Heart left ventricle (tissue), 16 donors: ENCODE data around the gene COPB1. TPM values are rescaled to one million over a fixed set of nuclear protein-coding genes. Genes with fewer than 3 reads are reported as not detected.
A peak's percentile ranks its signal among the peaks of the same experiment; 100 is the strongest.

Experiments
- ATAC-seq, 4 donors: fragments of 200-7000 bp; cut with Tn5 transposase; one replicate each; pipeline ENCODE4 v1.9.1; 2020 to 2022; ENCODE audit warnings: moderate library complexity in 4 of 4, mild to moderate bottlenecking in 3 of 4, moderate number of reproducible peaks in 1 of 4
- DNase-seq, 5 donors: peaks; one replicate each; pipeline ENCODE4 v3.0.0-alpha.2; 2020
- H3K27ac ChIP-seq, 12 donors: fragments of 200-600 bp; sonication (generic) in 4 of 12; one replicate each; pipeline versions ENCODE4 v1.5.0 to v1.8.0; 2016 to 2022; ENCODE audit warnings: mild to moderate bottlenecking in 2 of 12
- H3K27me3 ChIP-seq, 9 donors: fragments of 200-600 bp; sonication (generic) in 2 of 9; one replicate each; pipeline versions ENCODE4 v1.5.1 to v1.8.0; 2016 to 2022; ENCODE audit warnings: mild to moderate bottlenecking in 3 of 9
- H3K36me3 ChIP-seq, 9 donors: fragments of 200-600 bp; sonication (generic) in 2 of 9; one replicate each; pipeline versions ENCODE4 v1.5.0 to v1.8.0; 2018 to 2022; ENCODE audit warnings: mild to moderate bottlenecking in 2 of 9
- H3K4me1 ChIP-seq, 12 donors: fragments of 200-600 bp; sonication (generic) in 4 of 12; one replicate each; pipeline versions ENCODE4 v1.5.0 to v1.8.0; 2016 to 2022; ENCODE audit warnings: mild to moderate bottlenecking in 3 of 12
- H3K4me3 ChIP-seq, 12 donors: fragments of 200-600 bp; sonication (generic) in 4 of 12; one replicate each; pipeline versions ENCODE4 v1.5.0 to v1.8.0; 2017 to 2022; ENCODE audit warnings: mild to moderate bottlenecking in 9 of 12, moderate library complexity in 4 of 12
- H3K9me3 ChIP-seq, 12 donors: fragments of 200-600 bp; sonication (generic) in 4 of 12; one replicate each; pipeline versions ENCODE4 v1.5.0 to v1.8.0; 2016 to 2022; ENCODE audit warnings: mild to moderate bottlenecking in 1 of 12
- POLR2A ChIP-seq, 2 donors: fragments of 450-650 bp; IDR thresholded peaks; one replicate each; pipeline ENCODE4 v1.6.1; 2017; ENCODE audit warnings: antibody characterized with exemption in 2 of 2, mild to moderate bottlenecking in 2 of 2, moderate library complexity in 2 of 2
- WGBS, 4 donors: extraction: QIAGEN DNeasy Blood & Tissue Kit in 2 of 4; methylation state at CpG; one replicate each; pipeline versions ENCODE4 v1.1.5 to v1.1.7; 2013 to 2018; 5-methylcytosine and 5-hydroxymethylcytosine counted together
- intact Hi-C, 10 donors: fragments of 100-400 bp; cut with DNase I; formaldehyde crosslinking; loops; one replicate each; pipeline versions ENCODE4 v1.11.1 to v1.14.2; 2022
- polyA plus RNA-seq, 2 donors: library from polyadenylated mRNA; stranded (reverse); fragments of 200-250 nt; gene quantifications; one replicate each; pipeline ENCODE4 v1.2.3, GENCODE V29; 2013
- total RNA-seq, 9 donors: library from RNA; depleted of rRNA in 2 of 9; stranded (reverse); fragments of >200 nt in 2 of 9; fragmentation: NEBNext Ultra II Directional in 3 of 9; extraction: Animal tissue kit (Norgen Biotek cat#: 25700) in 3 of 9; gene quantifications; one replicate each; pipeline versions ENCODE4 v1.1.0 to v1.2.4, GENCODE V29; 2016 to 2023
- TF ChIP-seq, protein P1 (sequence below), 12 donors: fragments of 200-600 bp; sonication (generic) in 4 of 12; IDR thresholded peaks; one replicate each; pipeline versions ENCODE4 v1.5.0 to v1.8.0; 2018 to 2022; ENCODE audit warnings: antibody characterized with exemption in 12 of 12, mild to moderate bottlenecking in 5 of 12
- donor health status: ischemic (EF 13 %, LVEDD 7.1; RV severe dilation, severe dysfunction).
- donor health status: healthy with polysubstance abuse.
- donor health status: DM: no; HTN: yes; CAD: no.
- donor health status: DM: no; HTN: no; CAD: no.
- donor health status: ischemic (EF 25% LVEDD 6.9; RV normal size, moderate dysfunction).
- donor health status: ischemic (EF 25% LVEDD 5.7; RV mildly dilated, moderate dysfunction).
- donor health status: healthy.
- donor health status: DM: yes; HTN: yes; CAD: no.
- donor health status: ischemic (EF 35%, LVEDD 5.7; RV mildly dilated, moderate dysfunction).
- donor health status: nonischemic (EF 11% LVEDD 7.7; RV severe dilation, severe dysfunction).
- donor health status: DM: yes; HTN: yes; CAD: no.
- donor health status: PGD.
- donor health status: ischemic (EF 29% LVEDD 5.4; RV normal size, mild dysfunction).
- donor health status: nonischemic (EF 23%, LVEDD 6.1; RV moderate dilation, normal function).

COPB1 gene
- total and polyA plus RNA-seq, 11 donors = 23.4 to 72.1 (median 51.3) TPM

- intact Hi-C loops = loop anchor here in 7 of 10 donors (1.0 to 10.0 kb wide), 6 partner anchors 22 to 554 kb away; partner anchors contain the start of genes CYP2R1 (in 5 of the 7), CALCB (in 1 of the 7) and COPB1 (in 1 of the 7)
- TF ChIP-seq, protein P1, sequence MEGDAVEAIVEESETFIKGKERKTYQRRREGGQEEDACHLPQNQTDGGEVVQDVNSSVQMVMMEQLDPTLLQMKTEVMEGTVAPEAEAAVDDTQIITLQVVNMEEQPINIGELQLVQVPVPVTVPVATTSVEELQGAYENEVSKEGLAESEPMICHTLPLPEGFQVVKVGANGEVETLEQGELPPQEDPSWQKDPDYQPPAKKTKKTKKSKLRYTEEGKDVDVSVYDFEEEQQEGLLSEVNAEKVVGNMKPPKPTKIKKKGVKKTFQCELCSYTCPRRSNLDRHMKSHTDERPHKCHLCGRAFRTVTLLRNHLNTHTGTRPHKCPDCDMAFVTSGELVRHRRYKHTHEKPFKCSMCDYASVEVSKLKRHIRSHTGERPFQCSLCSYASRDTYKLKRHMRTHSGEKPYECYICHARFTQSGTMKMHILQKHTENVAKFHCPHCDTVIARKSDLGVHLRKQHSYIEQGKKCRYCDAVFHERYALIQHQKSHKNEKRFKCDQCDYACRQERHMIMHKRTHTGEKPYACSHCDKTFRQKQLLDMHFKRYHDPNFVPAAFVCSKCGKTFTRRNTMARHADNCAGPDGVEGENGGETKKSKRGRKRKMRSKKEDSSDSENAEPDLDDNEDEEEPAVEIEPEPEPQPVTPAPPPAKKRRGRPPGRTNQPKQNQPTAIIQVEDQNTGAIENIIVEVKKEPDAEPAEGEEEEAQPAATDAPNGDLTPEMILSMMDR (IDR thresholded peaks at IDR 0.05) = no peak
- no peak for TF ChIP-seq POLR2A (IDR thresholded peaks at IDR 0.05)
- peaks cover 5 to 24% (median 15%) of the 10 kb centered on the region in 12 donors for H3K4me1 ChIP-seq
- DNase-seq (no peak), ATAC-seq (no peak)
- no peaks in the 10 kb centered on the region for H3K27me3 ChIP-seq
- WGBS, 4 donors = 13 to 25% (median 17%) methylated on average over 11 of the region's 11 CpGs
- no peaks in the 10 kb centered on the region for H3K9me3 ChIP-seq
- H3K27ac ChIP-seq = peak overlapping the region in 11 of 12 donors; percentile 72 to 96 (median 89)
- peaks cover 2 to 30% (median 27%) of the 10 kb centered on the region in 9 donors for H3K36me3 ChIP-seq
- peak overlapping the region; percentile 12 to 99 (median 81) for H3K4me3 ChIP-seq
These were observed 21.1 kb upstream of the COPB1 start for GRCh38 chr11:14520747-14521151.

GRCh38 chr11:14519917-14520746 is 20.5 kb upstream of the COPB1 start, which contains the start of gene PSMA1:
Gene PSMA1 (minus strand): TSS chr11:14520386. CDS start chr11:14520299, 87 bp downstream.
- TF ChIP-seq POLR2A (IDR thresholded peaks at IDR 0.05) = peak in 1 of 2 donors; percentile 77
- TF ChIP-seq, protein P1 (IDR thresholded peaks at IDR 0.05) = peak in 11 of 12 donors; percentile 16 to 59 (median 43)
- no peaks in the 10 kb centered on the region for H3K9me3 ChIP-seq
- peak; percentile 94 to 96 (median 95) for DNase-seq
- peaks cover 5 to 24% (median 15%) of the 10 kb centered on the region in 12 donors for H3K4me1 ChIP-seq
- H3K36me3 ChIP-seq = peaks cover 2 to 36% (median 32%) of the 10 kb centered on the region in 9 donors
- H3K27ac ChIP-seq = peak within 1 kb of the TSS; percentile 69 to 96 (median 88)
- 0 to 1% (median 0%) methylated on average over 43 to 56 of the region's 56 CpGs for WGBS, 4 donors
- H3K4me3 ChIP-seq = peak within 1 kb of the TSS; percentile 55 to 99 (median 81)
- H3K27me3 ChIP-seq = no peaks in the 10 kb centered on the region
- peak; percentile 98 for ATAC-seq
- intact Hi-C loops = loop anchor here in 8 of 10 donors (1.0 to 10.0 kb wide), 7 partner anchors 21 to 555 kb away; partner anchors contain the start of genes CYP2R1 (in 5 of the 8), CALCB (in 1 of the 8) and COPB1 (in 1 of the 8)

DNA sequence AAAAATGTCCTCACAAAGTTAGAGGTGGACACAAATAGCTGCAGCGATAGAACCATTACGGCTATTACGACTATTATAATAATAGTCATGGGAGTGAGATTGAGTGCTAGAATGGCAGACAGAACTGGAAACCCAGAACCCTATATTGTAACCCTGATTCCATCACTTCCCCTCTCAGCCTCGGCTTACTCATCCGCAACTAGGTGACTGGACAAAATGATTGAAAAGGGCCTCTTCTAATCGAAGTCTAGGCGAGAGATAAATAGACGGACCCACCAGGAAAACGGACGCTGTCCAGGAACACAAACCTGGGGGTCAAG is 19.9 kb upstream of the COPB1 start:
- H3K27ac ChIP-seq = peak overlapping the region; percentile 69 to 96 (median 88)
- no peak for DNase-seq
- TF ChIP-seq POLR2A (IDR thresholded peaks at IDR 0.05) = no peak
- TF ChIP-seq, protein P1 (IDR thresholded peaks at IDR 0.05) = no peak
- peaks cover 2 to 42% (median 38%) of the 10 kb centered on the region in 9 donors for H3K36me3 ChIP-seq
- peak overlapping the region; percentile 55 to 99 (median 81) for H3K4me3 ChIP-seq
- peaks cover 5 to 24% (median 15%) of the 10 kb centered on the region in 12 donors for H3K4me1 ChIP-seq
- 1% methylated on average over 10 of the region's 10 CpGs for WGBS, 4 donors
- H3K9me3 ChIP-seq = no peaks in the 10 kb centered on the region
- peak; percentile 3 to 23 (median 8) for ATAC-seq
- intact Hi-C loops = loop anchor here in 1 of 10 donors (10.0 kb wide), 1 partner anchor 55 kb away; no protein-coding TSS in a partner anchor
- no peaks in the 10 kb centered on the region for H3K27me3 ChIP-seq

- Histone ChIP-seq H3K36me3 (peaks cover 2 to 50% (median 45%) of the 10 kb centered on the region in 9 donors), H3K27me3 (no peaks in the 10 kb centered on the region), H3K4me1 (peaks cover 5 to 24% (median 15%) of the 10 kb centered on the region in 12 donors), H3K4me3 (peak overlapping the region; percentile 55 to 99 (median 81)), H3K27ac (peak overlapping the region in 7 of 12 donors; percentile 72 to 96 (median 92)), H3K9me3 (no peaks in the 10 kb centered on the region)
- no peak for DNase-seq
- 75 to 85% (median 77%) methylated on average over 3 of the region's 3 CpGs for WGBS, 4 donors
- intact Hi-C loops = loop anchor here in 1 of 10 donors (10.0 kb wide), 1 partner anchor 54 kb away; no protein-coding TSS in a partner anchor
- no peak for ATAC-seq
- TF ChIP-seq, protein P1 (IDR thresholded peaks at IDR 0.05) = no peak
- no peak for TF ChIP-seq POLR2A (IDR thresholded peaks at IDR 0.05)
These were observed 19.2 kb upstream of the COPB1 start for GRCh38 chr11:14518820-14519219.
